ENCODE measurements around the gene NMUR1. TPM values are rescaled to one million over a fixed set of nuclear protein-coding genes. Genes with fewer than 3 reads are reported as not detected.

Gene NMUR1
- total and polyA plus RNA-seq, 9 donors, result 0.10 to 0.56 (median 0.31) TPM; not detected in 4

DNA sequence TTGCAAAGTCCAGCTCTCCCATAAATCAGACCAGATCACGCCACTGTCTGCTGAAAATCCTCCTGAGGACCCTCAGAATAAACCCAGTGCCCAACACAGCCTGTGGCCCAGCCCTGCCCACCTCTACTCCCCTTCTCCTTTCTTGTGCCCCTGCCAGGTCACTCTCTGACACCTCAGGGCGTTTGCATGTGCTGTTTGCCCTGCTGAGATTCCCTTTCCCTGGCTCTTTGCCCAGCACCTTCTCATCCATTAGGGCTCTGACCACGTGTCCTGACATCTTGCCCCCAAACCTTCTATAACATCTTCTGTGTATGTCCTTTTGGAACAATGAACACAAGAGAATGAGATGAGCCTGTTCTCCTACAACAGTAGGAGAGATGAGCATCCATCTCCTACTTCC lies 18.5 kb upstream of the NMUR1 start:
- Histone ChIP-seq H3K4me3 (no peak overlapping the region), H3K36me3 (no peaks in the 10 kb centered on the region), H3K9me3 (no peaks in the 10 kb centered on the region), H3K4me1 (ENCODE audit: insufficient read depth) (peaks cover under 1% of the 10 kb centered on the region), H3K27ac (no peak overlapping the region), H3K27me3 (no peaks in the 10 kb centered on the region)
- intact Hi-C loops (cut with DNase I), result no loop called here
- no peak for DNase-seq
- 64 to 84% (median 76%) methylated on average over 3 of the region's 3 CpGs for WGBS, 3 donors
- TF ChIP-seq EP300 (IDR thresholded peaks at IDR 0.05) (no peak), POLR2A (IDR thresholded peaks at IDR 0.05) (no peak)
- TF ChIP-seq, protein P1, sequence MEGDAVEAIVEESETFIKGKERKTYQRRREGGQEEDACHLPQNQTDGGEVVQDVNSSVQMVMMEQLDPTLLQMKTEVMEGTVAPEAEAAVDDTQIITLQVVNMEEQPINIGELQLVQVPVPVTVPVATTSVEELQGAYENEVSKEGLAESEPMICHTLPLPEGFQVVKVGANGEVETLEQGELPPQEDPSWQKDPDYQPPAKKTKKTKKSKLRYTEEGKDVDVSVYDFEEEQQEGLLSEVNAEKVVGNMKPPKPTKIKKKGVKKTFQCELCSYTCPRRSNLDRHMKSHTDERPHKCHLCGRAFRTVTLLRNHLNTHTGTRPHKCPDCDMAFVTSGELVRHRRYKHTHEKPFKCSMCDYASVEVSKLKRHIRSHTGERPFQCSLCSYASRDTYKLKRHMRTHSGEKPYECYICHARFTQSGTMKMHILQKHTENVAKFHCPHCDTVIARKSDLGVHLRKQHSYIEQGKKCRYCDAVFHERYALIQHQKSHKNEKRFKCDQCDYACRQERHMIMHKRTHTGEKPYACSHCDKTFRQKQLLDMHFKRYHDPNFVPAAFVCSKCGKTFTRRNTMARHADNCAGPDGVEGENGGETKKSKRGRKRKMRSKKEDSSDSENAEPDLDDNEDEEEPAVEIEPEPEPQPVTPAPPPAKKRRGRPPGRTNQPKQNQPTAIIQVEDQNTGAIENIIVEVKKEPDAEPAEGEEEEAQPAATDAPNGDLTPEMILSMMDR (IDR thresholded peaks at IDR 0.05), result no peak

DNA sequence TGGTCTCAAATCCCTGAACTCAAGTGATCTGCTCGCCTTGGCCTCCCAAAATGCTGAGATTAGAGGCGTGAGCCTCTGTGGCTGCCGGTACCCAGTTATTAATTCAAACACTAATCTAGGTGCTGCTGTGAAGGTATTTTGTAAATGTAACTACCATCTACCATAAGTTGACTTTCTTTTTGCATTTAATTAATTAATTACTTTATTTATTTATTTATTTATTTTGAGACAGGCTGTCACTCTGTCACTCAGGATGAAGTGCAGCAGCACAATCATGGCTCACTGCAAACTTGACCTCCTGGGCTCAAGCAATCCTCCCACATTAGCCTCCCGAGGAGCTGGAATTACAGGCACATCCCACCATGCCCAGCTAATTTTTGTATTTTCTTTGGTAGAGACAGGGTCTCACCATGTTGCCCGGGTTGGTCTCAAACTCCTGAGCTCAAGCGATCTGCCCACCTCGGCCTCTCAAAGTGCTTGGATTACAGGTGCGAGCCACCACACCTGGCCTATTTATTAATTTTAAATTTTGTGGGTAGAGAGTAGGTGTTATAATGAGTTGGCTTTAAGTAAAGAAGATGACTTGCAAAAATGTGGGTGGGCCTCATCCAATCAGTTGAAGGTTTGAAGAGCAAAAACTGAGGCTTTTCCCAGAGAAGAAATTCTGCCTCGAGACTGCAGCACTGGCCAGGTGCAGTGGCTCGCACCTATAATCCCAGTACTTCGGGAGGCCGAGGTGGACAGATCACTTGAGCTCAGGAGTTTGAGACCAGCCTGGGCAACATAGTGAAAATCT lies 17.3 kb upstream of the NMUR1 start:
- Histone ChIP-seq H3K27me3 (no peaks in the 10 kb centered on the region), H3K27ac (no peak overlapping the region), H3K36me3 (no peaks in the 10 kb centered on the region), H3K4me1 (ENCODE audit: insufficient read depth) (no peaks in the 10 kb centered on the region), H3K4me3 (no peak overlapping the region), H3K9me3 (no peaks in the 10 kb centered on the region)
- WGBS, 3 donors, result 91 to 96% (median 95%) methylated on average over 12 of the region's 12 CpGs
- TF ChIP-seq POLR2A (IDR thresholded peaks at IDR 0.05) (no peak), EP300 (IDR thresholded peaks at IDR 0.05) (no peak)
- TF ChIP-seq, protein P1 (IDR thresholded peaks at IDR 0.05), result no peak
- no peak for DNase-seq
- intact Hi-C loops (cut with DNase I), result no loop called here

DNA sequence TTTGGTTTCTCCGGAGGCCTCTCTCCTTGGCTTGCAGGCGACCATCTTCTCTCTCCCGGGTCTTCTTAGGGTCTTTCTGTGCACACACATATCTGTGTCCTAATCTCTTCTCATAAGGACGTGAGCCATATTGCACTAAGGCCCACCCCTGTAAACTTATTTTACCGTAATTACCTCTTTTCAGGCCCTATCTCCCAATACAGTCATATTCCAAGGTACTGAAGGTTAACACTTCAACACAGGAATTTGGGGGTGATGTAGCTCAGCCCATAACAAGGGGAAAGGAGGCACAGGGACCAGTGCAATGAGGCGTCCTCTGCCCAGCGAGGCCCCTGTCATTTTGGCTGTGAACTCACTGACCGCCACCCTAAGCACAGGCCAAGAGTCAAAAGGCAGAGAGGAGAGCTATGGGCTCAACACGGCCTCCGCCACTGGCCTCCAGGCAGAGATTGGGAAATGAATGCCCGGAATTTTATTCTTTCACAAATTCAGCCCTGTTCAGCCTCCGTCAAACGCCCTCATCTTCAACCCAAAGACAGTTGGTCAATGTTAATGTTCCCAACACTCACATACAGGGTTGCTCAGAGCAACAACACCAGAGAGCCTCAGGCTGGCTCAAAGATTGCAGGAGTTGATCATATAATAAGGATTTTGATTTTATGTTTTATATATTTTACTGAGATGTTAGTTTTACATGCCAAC lies 15.9 kb upstream of the NMUR1 start:
- no peak overlapping the region for H3K27ac ChIP-seq
- intact Hi-C loops (cut with DNase I), result no loop called here
- no peaks in the 10 kb centered on the region for H3K36me3 ChIP-seq

DNA sequence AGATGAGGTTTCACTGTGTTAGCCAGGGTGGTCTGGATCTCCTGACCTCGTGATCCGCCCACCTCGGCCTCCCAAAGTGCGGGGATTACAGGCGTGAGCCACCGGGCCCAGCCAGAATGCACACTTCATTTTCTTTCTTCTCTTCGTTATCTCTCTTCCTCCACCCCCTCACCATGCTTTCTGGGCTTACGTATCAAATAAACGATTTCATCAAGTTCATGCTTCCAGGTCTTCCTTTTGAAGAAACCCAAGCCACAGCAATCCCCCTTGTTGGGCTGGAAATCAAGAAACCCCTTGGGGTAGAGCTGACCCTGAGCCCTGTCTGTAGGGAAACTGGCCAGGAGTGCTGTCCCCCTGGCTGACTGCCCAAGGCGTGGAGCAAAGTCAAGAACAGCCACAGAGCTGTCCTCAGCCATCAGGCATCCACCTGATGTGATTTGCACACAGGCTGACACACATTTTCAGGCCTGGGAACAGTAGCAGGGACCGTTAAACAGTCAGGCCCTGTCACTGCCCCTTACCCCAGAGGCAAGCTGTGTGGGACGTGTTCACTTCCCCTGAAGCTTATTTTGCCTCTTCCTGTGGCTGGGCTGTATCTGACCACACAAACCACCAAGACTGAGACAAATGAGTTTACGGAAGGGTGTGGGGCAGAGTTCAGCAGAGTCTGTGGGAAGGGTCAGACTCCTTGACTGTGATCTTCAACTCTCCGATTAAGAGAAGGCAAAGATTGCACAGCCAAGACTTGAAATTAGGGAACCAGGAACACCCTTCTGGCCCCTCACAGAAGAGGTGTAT lies 15.1 kb upstream of the NMUR1 start:
- no peaks in the 10 kb centered on the region for H3K4me1 ChIP-seq (ENCODE audit: insufficient read depth)
- intact Hi-C loops (cut with DNase I), result no loop called here
- H3K27me3 ChIP-seq, result no peaks in the 10 kb centered on the region
- H3K36me3 ChIP-seq, result no peaks in the 10 kb centered on the region
- WGBS, 3 donors, result 23 to 26% (median 23%) methylated on average over 14 of the region's 14 CpGs
- no peaks in the 10 kb centered on the region for H3K9me3 ChIP-seq
- H3K27ac ChIP-seq, result no peak overlapping the region
- DNase-seq, result no peak
- TF ChIP-seq POLR2A (IDR thresholded peaks at IDR 0.05) (no peak), EP300 (IDR thresholded peaks at IDR 0.05) (no peak)
- TF ChIP-seq, protein P1 (IDR thresholded peaks at IDR 0.05), result no peak
- H3K4me3 ChIP-seq, result no peak overlapping the region

More for the DNA sequence above, 15.9 kb upstream of the NMUR1 start:
- no peaks in the 10 kb centered on the region for H3K27me3 ChIP-seq
- TF ChIP-seq EP300 (IDR thresholded peaks at IDR 0.05), result no peak
- TF ChIP-seq POLR2A (IDR thresholded peaks at IDR 0.05), result no peak
- TF ChIP-seq, protein P1 (IDR thresholded peaks at IDR 0.05), result no peak
- H3K4me3 ChIP-seq, result no peak overlapping the region
- no peak for DNase-seq
- H3K9me3 ChIP-seq, result no peaks in the 10 kb centered on the region
- 85 to 89% (median 86%) methylated on average over 13 of the region's 13 CpGs for WGBS, 3 donors
- H3K4me1 ChIP-seq (ENCODE audit: insufficient read depth), result no peaks in the 10 kb centered on the region
